ENCODE results near the gene APCS.

APCS gene

GRCh38 chr1:159561497-159561896, 26.1 kb upstream of the APCS start:
- in situ Hi-C loops (cut with MboI; ENCODE audit: low sequenced_read_pairs, unreplicated experiment): no loop called here
- no peak for TF ChIP-seq CTCF (IDR thresholded peaks at IDR 0.05; ENCODE audit: borderline replicate concordance, control extremely low read depth, extremely low read depth, insufficient read depth, missing control alignments)
- DNase-seq (ENCODE audit: low spot score): no peak

- no peak for DNase-seq (ENCODE audit: low spot score)
- in situ Hi-C loops (cut with MboI; ENCODE audit: low sequenced_read_pairs, unreplicated experiment): no loop called here
- no peak for TF ChIP-seq CTCF (IDR thresholded peaks at IDR 0.05; ENCODE audit: borderline replicate concordance, control extremely low read depth, extremely low read depth, insufficient read depth, missing control alignments)
These were observed 24.9 kb upstream of the APCS start for GRCh38 chr1:159562680-159563079.

GRCh38 chr1:159577446-159577845, 10.2 kb upstream of the APCS start:
- in situ Hi-C loops (cut with MboI; ENCODE audit: low sequenced_read_pairs, unreplicated experiment): no loop called here
- no peak for DNase-seq (ENCODE audit: low spot score)
- TF ChIP-seq CTCF (IDR thresholded peaks at IDR 0.05; ENCODE audit: borderline replicate concordance, control extremely low read depth, extremely low read depth, insufficient read depth, missing control alignments): no peak

- in situ Hi-C loops (cut with MboI; ENCODE audit: low sequenced_read_pairs, unreplicated experiment): no loop called here
- DNase-seq (ENCODE audit: low spot score): no peak
These were observed 7.3 kb upstream of the APCS start for GRCh38 chr1:159580340-159580739.

GRCh38 chr1:159581422-159581821, 6.2 kb upstream of the APCS start:
- in situ Hi-C loops (cut with MboI; ENCODE audit: low sequenced_read_pairs, unreplicated experiment): no loop called here
- TF ChIP-seq CTCF (IDR thresholded peaks at IDR 0.05; ENCODE audit: borderline replicate concordance, control extremely low read depth, extremely low read depth, insufficient read depth, missing control alignments): no peak
- no peak for DNase-seq (ENCODE audit: low spot score)

More at GRCh38 chr1:159580340-159580739, 7.3 kb upstream of the APCS start:
- no peak for TF ChIP-seq CTCF (IDR thresholded peaks at IDR 0.05; ENCODE audit: borderline replicate concordance, control extremely low read depth, extremely low read depth, insufficient read depth, missing control alignments)

- in situ Hi-C loops (cut with MboI; ENCODE audit: low sequenced_read_pairs, unreplicated experiment): no loop called here
- no peak for DNase-seq (ENCODE audit: low spot score)
- TF ChIP-seq CTCF (IDR thresholded peaks at IDR 0.05; ENCODE audit: borderline replicate concordance, control extremely low read depth, extremely low read depth, insufficient read depth, missing control alignments): no peak
These were observed 3.1 kb upstream of the APCS start for GRCh38 chr1:159584536-159584935.

- no peak for TF ChIP-seq CTCF (IDR thresholded peaks at IDR 0.05; ENCODE audit: borderline replicate concordance, control extremely low read depth, extremely low read depth, insufficient read depth, missing control alignments)
- no peak for DNase-seq (ENCODE audit: low spot score)
- in situ Hi-C loops (cut with MboI; ENCODE audit: low sequenced_read_pairs, unreplicated experiment): no loop called here
These were observed 4.4 kb downstream of the APCS start for GRCh38 chr1:159591981-159592380.

Measured in GM13976 (cell line).